GM21717 (cell line): ENCODE measurements around the gene EIF3M.

Source experiments
- ATAC-seq: cut with Tn5 transposase; IDR thresholded peaks from one replicate; pipeline ENCODE4 v1.9.1; 2021; ENCODE audit warnings: mild to moderate bottlenecking, moderate library complexity; ENCODE audit not compliant: unreplicated experiment

The EIF3M gene

DNA sequence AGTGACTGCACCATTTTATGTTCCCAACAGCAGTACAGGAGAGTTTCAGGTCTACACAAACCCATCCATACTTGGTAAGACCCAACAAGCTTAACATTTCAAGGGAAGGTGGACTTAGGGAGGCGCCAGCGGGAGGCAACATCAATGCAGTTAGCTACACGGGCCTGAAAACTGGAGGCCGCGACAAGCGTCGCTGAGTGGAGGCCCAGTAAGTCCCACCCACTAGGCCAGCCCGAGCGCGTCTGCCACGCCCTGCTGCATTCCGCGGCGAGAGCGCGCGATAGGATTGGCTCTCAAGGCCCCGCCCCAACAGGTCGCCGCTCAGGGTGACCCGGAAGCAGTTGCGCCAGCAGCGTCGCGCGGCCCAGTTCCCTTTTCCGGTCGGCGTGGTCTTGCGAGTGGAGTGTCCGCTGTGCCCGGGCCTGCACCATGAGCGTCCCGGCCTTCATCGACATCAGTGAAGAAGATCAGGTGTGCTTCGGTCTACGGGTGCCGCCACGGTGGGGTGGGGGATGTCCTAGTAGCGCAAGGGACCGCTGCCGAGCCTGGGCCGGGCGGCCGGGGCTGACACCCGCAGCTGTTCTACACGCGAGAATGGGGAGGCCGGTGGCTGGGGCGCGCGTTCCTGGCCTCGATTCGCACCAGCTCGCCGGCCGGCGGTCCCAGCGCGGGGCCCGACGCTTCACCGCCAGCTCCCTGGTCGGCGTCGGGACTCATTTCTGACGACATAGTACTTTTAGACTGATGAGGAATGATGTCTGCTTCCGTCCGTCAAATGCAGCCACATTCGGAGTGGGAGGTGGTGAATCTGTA is at the start of gene EIF3M:
Gene EIF3M (plus strand): TSS at position 373 of the 813 bp plus-strand sequence. CDS start 57 bp downstream, at position 430.
- ATAC-seq = peak; percentile 98

DNA sequence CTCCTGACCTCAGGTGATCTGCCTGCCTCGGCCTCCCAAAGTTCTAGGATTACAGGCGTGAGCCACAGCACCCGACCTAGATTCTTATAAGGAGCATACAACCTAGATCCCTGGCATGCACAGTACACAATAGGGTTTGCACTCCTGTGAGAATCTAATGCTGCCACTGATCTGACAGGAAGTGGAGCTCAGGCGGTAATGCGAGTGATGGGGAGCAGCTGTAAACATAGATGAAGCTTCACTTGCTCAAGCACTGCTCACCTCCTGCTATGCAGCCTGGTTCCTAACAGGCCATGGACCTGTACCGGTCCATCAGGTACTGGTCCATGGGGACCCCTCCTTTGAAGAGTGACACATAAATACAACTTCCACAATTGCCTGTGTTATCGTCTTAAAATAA is 44.8 kb upstream of the EIF3M start:
- no peak for ATAC-seq

DNA sequence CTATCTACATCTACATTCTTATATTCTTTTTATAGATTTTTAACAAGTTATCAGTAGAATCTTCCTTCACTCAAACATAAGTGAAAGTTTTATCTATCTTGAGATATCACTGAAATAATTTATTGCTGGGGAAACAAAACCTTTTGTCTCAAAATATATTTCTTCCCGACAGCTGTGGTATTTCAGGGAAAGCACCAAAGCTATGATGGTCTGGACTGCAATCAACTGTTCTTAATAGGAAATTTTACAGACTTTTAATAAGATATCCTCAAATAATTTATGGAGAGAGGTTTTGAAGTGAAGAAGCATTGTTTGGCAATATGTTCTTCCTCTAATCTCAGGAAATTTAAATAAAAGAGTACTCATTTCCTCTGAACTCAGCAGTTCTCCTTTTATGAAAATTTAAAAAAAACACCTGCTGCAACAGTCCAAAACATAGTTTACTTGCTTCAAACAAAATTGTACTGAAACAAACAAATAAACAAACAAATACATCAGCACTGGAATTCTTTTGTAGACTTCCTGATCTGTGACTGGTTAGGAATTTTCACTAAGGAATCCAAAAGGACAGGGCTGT is 33.9 kb upstream of the EIF3M start:
- ATAC-seq = no peak

- no peak for ATAC-seq
These were observed 33.4 kb upstream of the EIF3M start for GRCh38 chr11:32550207-32550606.

DNA sequence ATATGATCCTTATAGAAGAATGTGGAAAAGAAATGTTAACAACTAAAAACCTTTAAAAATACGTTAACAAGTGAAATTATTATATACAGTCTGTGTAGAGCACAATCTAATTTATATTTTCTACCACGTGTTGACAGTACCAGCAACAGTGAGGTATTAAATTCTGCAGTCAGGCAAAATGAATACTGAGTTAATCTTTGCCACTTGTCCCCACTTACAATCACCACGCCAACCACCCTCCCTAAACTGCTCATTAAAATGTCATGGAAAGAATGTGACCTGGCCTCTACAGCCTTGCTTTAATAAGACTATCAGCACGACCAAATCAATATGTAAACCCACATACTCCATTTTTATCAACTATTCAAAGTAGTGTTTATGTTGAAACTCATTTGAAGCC is 28.5 kb upstream of the EIF3M start:
- no peak for ATAC-seq

- no peak for ATAC-seq
These were observed 27.7 kb upstream of the EIF3M start for GRCh38 chr11:32555895-32556294.

DNA sequence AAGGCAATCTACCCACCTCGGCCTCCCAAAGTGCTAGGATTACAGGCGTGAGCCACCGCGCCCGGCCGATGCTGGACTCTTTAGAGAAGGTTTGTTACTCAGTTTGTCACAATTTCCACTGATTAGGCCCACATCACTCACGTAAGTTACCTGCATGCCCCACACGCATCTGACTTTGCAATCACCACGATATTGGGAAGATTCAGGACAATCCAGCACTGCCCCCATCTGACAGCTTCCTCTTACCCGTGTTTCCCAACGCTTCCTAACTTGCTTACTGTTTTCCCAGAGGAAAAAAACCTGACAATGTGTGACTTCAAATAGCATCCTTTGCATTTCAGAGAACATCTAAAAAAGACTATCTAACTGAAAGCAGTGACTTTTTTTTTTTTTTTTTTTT is 21.8 kb upstream of the EIF3M start:
- no peak for ATAC-seq

- no peak for ATAC-seq
These were observed 20.6 kb upstream of the EIF3M start for GRCh38 chr11:32562839-32563599.

DNA sequence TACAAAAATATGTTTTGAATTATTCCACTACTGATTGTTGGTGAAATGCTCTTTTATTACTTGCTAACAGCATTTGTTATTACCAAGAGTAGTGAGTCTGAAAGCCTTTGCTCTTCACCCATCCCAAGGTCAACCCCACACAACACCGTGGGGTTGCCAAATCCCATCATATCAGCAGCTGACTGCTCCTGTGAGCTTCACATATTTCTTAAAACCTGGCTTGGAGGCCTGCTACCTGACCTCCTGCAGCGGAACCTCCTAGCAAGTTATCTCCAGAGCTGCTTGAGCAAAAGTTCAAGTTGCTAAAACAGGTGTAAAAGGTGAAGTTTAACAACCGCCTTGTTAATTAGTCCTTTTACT is 20.1 kb upstream of the EIF3M start:
- ATAC-seq = no peak

DNA sequence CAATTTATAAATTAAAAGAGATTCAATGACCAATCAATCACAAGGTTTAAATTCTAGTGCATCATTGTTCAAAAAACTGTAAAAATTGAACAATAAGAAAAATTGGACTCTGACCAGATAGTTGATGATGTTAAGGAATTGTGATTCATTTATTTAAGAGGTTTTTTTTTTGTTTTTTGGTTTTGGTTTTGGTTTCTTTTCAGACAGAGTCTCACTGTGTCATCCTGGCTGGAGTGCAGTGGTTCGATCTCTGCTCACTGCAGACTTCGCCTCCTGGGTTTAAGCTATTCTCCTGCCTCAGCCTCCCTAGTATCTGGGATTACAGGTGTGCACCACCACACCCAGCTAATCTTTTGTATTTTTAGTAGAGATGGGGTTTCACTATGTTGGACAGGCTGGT is 17.1 kb upstream of the EIF3M start:
- no peak for ATAC-seq

DNA sequence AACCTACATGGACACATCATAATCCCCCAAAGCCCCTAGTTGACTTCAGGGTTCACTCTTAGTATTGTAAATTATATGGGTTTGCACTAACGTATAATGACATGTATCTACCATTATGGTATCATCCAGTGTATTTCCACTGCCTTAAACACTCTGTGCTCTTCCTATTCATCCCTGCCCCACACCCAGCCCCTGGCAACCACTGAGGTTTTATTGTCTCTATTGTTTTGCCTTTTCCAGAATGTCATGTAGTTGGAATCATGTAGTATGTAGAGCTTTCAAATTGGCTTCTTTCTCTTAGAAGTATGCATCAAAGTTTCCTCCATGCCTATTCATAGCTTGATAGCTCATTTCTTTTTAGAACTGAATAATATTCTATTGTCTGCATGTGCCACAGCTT is 16.5 kb upstream of the EIF3M start:
- no peak for ATAC-seq

DNA sequence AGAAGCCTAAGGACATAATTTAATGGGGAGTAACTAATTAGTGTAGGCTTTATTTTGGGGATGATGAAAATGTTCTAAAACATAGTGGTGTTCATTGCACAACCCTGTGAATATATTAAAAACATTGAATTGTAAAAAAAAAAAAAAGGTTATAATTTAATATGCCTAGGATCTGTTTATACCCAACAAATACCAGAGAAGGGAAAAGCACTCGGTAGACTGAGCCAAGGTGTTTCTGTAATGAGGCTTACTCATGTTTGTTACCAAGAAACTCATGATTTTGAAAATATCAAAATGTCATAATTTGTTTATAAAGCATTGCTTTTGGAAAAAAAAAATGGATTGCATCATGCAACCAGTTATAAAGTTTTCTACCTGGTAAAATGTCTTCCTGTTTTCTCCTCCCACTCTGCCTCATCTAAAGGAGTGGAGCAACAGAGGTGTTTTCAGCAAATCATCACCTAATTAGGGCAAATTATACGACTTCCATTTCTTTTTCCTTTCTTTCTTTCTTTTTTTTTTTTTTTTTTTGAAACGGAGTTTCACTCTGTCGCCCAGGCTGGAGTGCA is 14.2 kb upstream of the EIF3M start:
- ATAC-seq = no peak

DNA sequence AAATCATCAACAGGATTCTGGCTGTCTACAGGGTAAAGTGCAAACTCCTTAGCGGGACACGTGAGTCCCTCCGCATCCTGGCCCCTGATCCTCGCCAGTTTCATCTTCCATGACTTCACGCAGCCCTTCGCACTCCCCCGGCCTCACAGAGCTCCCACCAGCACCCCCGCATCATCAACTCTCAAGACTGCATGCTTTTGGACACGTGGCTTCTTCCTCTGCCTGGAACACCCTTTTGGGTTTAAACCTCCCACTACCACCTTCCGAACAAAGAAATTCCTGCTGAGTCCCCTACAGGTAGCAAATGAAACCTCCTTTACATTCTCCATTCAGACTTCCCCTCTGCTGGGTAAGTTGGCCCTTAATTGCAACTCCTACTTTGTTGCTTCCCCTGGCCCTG is 12.6 kb upstream of the EIF3M start:
- no peak for ATAC-seq

- ATAC-seq = no peak
These were observed 10.4 kb upstream of the EIF3M start for GRCh38 chr11:32573228-32573627.

DNA sequence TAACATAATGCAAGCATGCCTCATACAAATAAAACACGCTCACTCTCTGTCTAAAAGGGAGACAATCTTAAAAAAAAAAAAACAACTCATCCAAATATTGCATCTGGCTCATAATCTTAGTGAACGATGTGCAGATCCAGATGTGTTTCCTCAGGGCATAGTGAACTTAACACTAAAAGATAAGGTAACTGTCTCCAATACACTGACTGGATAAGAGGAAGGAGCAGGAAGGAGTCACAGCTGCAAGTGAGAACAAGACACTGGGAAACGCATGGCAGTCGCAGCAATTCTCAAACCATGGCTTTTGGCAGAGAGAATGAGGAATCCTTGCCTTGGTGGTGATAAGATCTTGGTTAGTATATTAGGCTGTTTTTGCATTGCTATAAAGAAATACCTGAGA is 9.2 kb upstream of the EIF3M start:
- no peak for ATAC-seq

DNA sequence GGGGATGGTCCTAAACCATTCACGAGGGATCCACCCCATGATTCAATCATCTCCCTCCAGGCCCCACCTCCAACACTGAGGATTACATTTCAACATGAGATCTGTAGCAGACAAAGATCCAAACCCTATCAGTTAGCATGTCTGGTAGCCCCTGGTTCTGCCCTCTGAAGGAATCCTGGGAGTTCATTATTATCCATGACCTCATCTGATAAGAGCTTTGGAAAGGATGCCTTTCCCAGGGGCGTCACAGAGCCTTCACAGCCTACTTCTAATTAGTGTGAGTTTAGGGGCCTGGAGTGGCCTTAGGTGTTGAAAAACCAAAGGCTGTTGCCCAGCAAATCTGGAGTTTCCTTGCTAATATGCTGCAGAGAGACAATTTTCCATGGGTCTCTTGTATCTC is 8.6 kb upstream of the EIF3M start:
- ATAC-seq = no peak

GRCh38 chr11:32576456-32576855 is 7.2 kb upstream of the EIF3M start:
- no peak for ATAC-seq

DNA sequence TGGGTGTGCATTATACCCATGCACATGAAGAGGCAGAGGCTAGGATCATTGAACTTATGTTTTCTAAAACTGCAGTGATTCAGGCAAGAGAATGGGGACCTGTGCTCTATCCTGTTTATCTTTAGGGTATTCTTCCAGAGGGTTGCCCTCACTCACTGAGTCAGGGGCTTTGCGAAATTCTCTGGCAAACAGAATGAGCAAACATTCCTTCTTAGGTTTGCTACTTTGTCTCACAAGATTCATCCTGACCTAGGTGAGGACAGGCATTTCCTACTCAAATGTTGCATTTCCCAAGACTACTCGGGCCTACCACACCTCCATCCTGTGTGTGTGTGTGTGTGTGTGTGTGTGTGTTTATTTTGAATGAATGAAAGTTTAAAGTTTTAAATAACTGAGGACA is 2.7 kb upstream of the EIF3M start:
- ATAC-seq = no peak

- ATAC-seq = no peak
These were observed 2.1 kb upstream of the EIF3M start for GRCh38 chr11:32581556-32581955.

- no peak for ATAC-seq
These were observed 1.3 kb downstream of the EIF3M start for GRCh38 chr11:32584921-32585320.

GRCh38 chr11:32586576-32587190 is 3.1 kb downstream of the EIF3M start:
- no peak for ATAC-seq
